GM20000 (cell line): ENCODE results near the gene SLX4IP.
"Not testable (repeated sequence)": the region's sequence is repeated elsewhere in the genome, so short reads cannot be mapped to it uniquely, and the experiment has no call there.

Experiments used
- DNase-seq: peaks from one replicate; pipeline ENCODE4 v3.0.0; 2012; ENCODE audit warnings: low spot score
- TF ChIP-seq, protein P1 (sequence below): IDR thresholded peaks from 2 replicates; pipeline ENCODE4 v1.5.1; 2012; ENCODE audit warnings: mild to moderate bottlenecking, control low read depth; ENCODE audit errors: extremely low read depth, missing control alignments

Gene SLX4IP

DNA sequence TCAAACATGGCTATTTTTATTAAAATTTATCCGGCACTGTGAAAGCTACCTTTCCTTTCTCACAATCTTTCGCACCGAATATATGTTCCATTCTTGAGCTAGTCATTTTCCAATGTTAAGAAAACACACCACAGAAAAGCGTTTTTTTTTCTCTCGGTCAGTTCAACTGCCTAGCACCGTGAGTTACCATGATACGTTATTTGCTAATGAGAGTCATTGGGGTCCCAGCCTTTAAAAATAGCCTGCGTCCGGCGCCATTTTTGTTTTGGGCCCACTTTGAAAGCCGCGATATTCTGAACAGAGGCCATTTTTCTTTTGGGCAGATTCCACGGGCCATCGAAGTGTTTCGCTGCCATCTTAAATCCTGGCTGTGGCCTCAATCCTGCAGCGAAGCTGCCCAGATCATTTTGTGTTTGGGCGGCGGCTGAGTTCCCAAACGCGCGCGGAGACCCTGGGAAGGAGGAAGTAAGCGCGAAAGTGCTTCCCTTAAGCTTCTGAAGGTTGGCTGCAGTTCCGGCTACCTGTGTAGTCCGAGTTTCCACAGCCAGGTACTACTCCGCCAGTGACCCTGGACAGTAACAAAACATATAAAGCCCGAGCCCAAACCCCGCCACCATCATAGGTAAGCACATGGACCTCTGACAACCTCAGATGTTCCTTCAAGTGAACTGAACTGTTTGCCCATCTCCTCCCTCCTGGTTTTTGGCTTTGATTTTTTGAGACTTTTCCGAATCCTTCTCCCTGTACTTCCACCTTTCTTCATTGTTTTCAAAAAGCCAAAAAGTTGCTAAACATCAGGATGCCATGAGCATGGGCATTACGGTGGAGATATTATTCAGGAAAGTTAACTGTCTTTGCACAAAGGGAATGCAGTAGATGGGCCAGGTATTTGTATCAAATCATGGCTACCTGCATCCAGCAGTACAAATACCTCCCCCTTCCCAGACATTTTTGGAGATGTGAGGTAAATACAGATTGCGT, at the start of gene SLX4IP:
Gene SLX4IP, plus strand, starts transcription at position 474 of the 981 bp plus-strand sequence. CDS start 22,900 bp downstream, outside the sequence.
- DNase-seq: peak; percentile 81
- TF ChIP-seq, protein P1, sequence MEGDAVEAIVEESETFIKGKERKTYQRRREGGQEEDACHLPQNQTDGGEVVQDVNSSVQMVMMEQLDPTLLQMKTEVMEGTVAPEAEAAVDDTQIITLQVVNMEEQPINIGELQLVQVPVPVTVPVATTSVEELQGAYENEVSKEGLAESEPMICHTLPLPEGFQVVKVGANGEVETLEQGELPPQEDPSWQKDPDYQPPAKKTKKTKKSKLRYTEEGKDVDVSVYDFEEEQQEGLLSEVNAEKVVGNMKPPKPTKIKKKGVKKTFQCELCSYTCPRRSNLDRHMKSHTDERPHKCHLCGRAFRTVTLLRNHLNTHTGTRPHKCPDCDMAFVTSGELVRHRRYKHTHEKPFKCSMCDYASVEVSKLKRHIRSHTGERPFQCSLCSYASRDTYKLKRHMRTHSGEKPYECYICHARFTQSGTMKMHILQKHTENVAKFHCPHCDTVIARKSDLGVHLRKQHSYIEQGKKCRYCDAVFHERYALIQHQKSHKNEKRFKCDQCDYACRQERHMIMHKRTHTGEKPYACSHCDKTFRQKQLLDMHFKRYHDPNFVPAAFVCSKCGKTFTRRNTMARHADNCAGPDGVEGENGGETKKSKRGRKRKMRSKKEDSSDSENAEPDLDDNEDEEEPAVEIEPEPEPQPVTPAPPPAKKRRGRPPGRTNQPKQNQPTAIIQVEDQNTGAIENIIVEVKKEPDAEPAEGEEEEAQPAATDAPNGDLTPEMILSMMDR: no peak

- no peak for DNase-seq
- TF ChIP-seq, protein P1: no peak
Observed at GRCh38 chr20:10385850-10386544, 49.1 kb upstream of the SLX4IP start.

DNA sequence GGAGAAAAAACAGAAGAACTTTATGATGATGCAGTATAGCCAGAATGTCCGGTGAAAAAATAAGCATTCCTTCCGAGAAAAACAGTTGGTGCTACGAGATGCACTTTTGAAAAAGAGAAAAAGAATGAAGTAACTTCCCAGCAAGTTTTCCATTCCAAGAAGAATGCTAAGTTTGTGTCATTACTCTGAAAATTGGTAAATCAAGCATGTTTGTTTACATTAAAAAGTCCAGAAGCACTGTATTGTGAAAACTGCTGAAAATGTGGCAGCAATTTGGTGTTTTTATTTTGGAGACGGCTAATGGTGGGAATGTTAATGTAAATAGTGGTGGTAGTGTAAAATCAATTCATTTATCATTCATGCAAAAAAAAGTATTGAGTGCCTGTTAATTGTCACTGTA, 47.4 kb upstream of the SLX4IP start:
- no peak for DNase-seq
- TF ChIP-seq, protein P1: no peak

GRCh38 chr20:10388597-10388996, 46.5 kb upstream of the SLX4IP start:
- no peak for DNase-seq
- TF ChIP-seq, protein P1: no peak

GRCh38 chr20:10390709-10391108, 44.4 kb upstream of the SLX4IP start:
- TF ChIP-seq, protein P1: no peak
- DNase-seq: no peak

- not testable (repeated sequence) for DNase-seq
Observed at GRCh38 chr20:10394752-10395151, 40.4 kb upstream of the SLX4IP start.

DNA sequence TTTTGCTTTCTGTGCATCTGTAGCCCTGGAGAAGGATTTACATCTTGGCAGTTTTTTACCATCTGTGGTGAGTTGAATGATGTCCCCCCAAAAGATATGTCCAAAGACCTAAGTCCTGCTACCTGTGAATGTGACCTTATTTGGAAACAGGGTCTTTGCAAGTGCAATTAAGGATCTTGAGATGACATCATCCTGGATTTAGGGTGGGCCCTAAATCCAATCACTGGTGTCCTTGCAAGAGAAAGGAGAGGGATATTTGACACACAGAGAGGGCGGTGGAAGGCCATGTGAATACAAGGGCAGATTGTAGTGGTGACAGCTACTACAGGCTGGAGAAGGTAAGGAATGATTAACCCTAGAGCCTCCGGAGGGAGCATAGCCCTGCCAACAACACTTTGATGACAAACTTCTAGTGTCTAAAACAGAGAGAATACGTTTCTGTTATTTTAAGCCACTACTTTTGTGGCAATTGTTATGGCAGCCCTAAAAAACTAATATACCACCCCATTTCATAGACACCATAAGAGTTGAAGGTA, 36.2 kb upstream of the SLX4IP start:
- TF ChIP-seq, protein P1: no peak
- DNase-seq: no peak
